ENCODE data around the gene TNRC6C. TPM values are rescaled to one million over a fixed set of nuclear protein-coding genes. Genes with fewer than 3 reads are reported as not detected.
A peak's percentile ranks its signal among the peaks of the same experiment; 100 is the strongest.
"Not testable (repeated sequence)": the region's sequence is repeated elsewhere in the genome, so short reads cannot be mapped to it uniquely, and the experiment has no call there.

Gene TNRC6C
- total RNA-seq, 4 donors from 2014 or later, result 4.7 to 9.0 (median 7.6) TPM

DNA sequence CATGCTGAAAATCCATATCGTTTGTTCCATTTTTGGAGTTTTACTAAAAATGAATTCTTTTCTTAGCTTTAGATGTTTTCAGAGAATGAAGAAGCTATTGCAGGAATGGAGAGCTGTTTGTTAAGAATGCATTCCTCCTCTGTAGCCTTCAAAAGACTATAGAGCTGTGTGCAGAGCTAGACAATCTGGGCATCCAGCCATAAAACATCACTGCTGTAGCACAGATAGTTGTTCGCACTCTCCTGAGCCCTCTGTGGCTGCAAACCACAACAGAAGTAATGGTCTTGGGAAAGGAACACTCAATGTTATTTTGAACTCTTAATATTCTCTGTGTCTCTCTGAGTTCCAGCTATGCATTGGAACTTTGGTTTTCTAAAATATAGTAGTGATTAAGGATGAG is 4.9 kb downstream of the TNRC6C start:
- peak in 1 of 2 donors; percentile 29 for DNase-seq
- Histone ChIP-seq H3K4me1 (peaks cover 64 to 72% of the 10 kb centered on the region in 2 donors), H3K4me3 (no peak overlapping the region), H3K27ac (no peak overlapping the region), H3K27me3 (no peaks in the 10 kb centered on the region), H3K9me3 (no peaks in the 10 kb centered on the region), H3K36me3 (no peaks in the 10 kb centered on the region)
- no peak for ATAC-seq
- no peak for TF ChIP-seq POLR2A (IDR thresholded peaks at IDR 0.05)
- TF ChIP-seq, protein P1, sequence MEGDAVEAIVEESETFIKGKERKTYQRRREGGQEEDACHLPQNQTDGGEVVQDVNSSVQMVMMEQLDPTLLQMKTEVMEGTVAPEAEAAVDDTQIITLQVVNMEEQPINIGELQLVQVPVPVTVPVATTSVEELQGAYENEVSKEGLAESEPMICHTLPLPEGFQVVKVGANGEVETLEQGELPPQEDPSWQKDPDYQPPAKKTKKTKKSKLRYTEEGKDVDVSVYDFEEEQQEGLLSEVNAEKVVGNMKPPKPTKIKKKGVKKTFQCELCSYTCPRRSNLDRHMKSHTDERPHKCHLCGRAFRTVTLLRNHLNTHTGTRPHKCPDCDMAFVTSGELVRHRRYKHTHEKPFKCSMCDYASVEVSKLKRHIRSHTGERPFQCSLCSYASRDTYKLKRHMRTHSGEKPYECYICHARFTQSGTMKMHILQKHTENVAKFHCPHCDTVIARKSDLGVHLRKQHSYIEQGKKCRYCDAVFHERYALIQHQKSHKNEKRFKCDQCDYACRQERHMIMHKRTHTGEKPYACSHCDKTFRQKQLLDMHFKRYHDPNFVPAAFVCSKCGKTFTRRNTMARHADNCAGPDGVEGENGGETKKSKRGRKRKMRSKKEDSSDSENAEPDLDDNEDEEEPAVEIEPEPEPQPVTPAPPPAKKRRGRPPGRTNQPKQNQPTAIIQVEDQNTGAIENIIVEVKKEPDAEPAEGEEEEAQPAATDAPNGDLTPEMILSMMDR (IDR thresholded peaks at IDR 0.05 in 4 of 5, conservative IDR thresholded peaks at IDR 0.05 in 1 of 5), result no peak
- intact Hi-C loops (cut with DNase I; ENCODE audit: low total_unique reads), result no loop called here
- in situ Hi-C loops (cut with MboI; ENCODE audit: low sequenced_read_pairs in 4 of 4), result no loop called here

DNA sequence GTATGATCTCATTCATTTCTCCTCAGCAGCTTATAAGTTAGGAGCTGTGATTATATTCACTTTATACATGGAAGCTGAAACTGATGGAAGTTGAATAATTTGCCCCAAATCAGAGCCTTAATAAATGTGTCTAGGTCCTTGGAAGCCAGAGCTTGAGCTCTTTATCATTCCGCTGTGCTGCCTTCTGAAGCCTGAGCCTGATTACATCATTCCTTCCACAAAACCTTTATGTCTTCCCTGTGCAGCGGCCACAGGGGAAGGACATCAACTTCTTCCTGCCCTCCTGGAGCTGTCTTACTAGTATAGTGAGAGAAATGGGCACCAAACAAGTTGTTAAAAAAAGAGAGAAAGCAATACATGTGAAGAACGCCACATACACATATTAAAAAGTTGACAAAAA is 6.8 kb downstream of the TNRC6C start:
- DNase-seq (no peak), ATAC-seq (no peak)
- H3K9me3 ChIP-seq, result no peaks in the 10 kb centered on the region
- no peaks in the 10 kb centered on the region for H3K27me3 ChIP-seq
- H3K4me1 ChIP-seq, result peaks cover 57 to 80% of the 10 kb centered on the region in 2 donors
- intact Hi-C loops (cut with DNase I; ENCODE audit: low total_unique reads) (no loop called here), in situ Hi-C loops (cut with MboI; ENCODE audit: low sequenced_read_pairs in 4 of 4) (no loop called here)
- no peak for TF ChIP-seq POLR2A (IDR thresholded peaks at IDR 0.05)
- TF ChIP-seq, protein P1 (IDR thresholded peaks at IDR 0.05 in 4 of 5, conservative IDR thresholded peaks at IDR 0.05 in 1 of 5), result no peak
- H3K4me3 ChIP-seq, result no peak overlapping the region
- no peaks in the 10 kb centered on the region for H3K36me3 ChIP-seq
- no peak overlapping the region for H3K27ac ChIP-seq

DNA sequence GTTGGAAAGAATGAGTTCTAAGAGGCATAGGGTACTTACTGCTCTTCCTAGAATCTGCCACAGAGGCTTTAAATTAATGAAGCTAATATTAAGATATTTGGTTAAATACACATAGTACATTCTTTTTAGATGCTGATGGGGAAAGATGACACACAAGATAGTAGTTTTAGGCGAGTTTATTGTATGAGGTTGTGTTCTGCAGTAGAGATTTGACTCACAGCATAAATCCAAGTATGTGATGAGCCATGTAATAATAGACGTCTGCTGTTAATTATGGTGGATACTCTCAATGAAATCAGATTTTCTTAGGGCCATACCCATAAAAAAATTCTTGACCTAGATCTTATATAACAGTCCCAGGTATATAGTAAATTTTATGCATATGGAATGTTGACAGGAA is 8.0 kb downstream of the TNRC6C start:
- intact Hi-C loops (cut with DNase I; ENCODE audit: low total_unique reads), result no loop called here
- in situ Hi-C loops (cut with MboI; ENCODE audit: low sequenced_read_pairs in 4 of 4), result no loop called here
- H3K4me3 ChIP-seq, result no peak overlapping the region
- no peaks in the 10 kb centered on the region for H3K9me3 ChIP-seq
- TF ChIP-seq POLR2A (IDR thresholded peaks at IDR 0.05), result no peak
- TF ChIP-seq, protein P1 (IDR thresholded peaks at IDR 0.05 in 4 of 5, conservative IDR thresholded peaks at IDR 0.05 in 1 of 5), result no peak
- DNase-seq (no peak), ATAC-seq (no peak)
- H3K27me3 ChIP-seq, result no peaks in the 10 kb centered on the region
- H3K36me3 ChIP-seq, result no peaks in the 10 kb centered on the region
- peaks cover 53 to 74% of the 10 kb centered on the region in 2 donors for H3K4me1 ChIP-seq
- no peak overlapping the region for H3K27ac ChIP-seq

DNA sequence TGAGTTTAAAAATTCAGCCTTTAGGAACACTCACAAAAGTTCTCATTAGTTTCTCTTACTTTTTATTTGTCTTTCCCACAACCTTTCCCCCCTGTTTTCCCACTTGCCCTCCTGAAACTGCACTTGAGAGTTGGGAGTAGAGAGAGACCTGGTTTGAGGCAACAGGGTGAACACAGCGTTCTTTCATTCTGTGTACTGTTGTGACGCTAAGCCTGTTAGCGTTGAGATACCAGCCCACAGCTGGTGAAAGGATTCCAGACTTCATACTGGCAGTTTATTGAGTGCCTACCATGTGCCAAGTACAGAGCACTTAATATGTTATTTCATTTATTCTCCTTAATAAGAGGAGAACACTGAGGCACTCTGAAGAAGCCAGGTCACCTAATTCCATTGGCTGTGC is 10.3 kb downstream of the TNRC6C start:
- peaks cover 36 to 54% of the 10 kb centered on the region in 2 donors for H3K4me1 ChIP-seq
- H3K36me3 ChIP-seq, result no peaks in the 10 kb centered on the region
- ATAC-seq (peak; percentile 76 to 94), DNase-seq (no peak)
- no peaks in the 10 kb centered on the region for H3K9me3 ChIP-seq
- in situ Hi-C loops (cut with MboI; ENCODE audit: low sequenced_read_pairs in 4 of 4), result no loop called here
- intact Hi-C loops (cut with DNase I; ENCODE audit: low total_unique reads), result no loop called here
- peak overlapping the region in 1 of 4 donors; percentile 68 for H3K27ac ChIP-seq
- no peaks in the 10 kb centered on the region for H3K27me3 ChIP-seq
- TF ChIP-seq POLR2A (IDR thresholded peaks at IDR 0.05), result no peak
- TF ChIP-seq, protein P1 (IDR thresholded peaks at IDR 0.05 in 4 of 5, conservative IDR thresholded peaks at IDR 0.05 in 1 of 5), result no peak
- H3K4me3 ChIP-seq, result no peak overlapping the region

DNA sequence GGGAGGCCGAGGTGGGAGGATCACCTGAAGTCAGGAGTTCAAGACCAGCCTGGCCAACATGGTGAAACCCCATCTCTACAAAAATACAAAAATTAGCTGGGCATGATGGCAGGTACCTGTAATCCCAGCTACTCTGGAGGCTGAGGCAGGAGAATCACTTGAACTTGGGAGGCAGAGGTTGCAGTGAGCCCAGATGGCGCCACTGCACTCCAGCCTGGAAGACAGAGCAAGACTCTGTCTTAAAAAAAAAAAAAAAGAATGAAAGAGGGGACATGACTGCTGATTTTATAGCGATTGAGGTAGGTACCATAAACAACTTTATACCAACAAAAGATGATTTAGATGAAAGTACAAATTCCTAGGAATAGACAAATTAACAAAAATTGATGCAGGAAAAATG is 13.8 kb downstream of the TNRC6C start:
- H3K4me3 ChIP-seq; ATAC-seq; in situ Hi-C loops (cut with MboI; ENCODE audit: low sequenced_read_pairs in 4 of 4); H3K27me3 ChIP-seq; H3K27ac ChIP-seq; intact Hi-C loops (cut with DNase I; ENCODE audit: low total_unique reads); H3K9me3 ChIP-seq; DNase-seq; H3K36me3 ChIP-seq: not testable (repeated sequence)
- H3K4me1 ChIP-seq, result peaks cover 24% of the 10 kb centered on the region in 2 donors
